Astrocyte (in vitro differentiated cells and primary cell): ENCODE measurements around the gene MT1G. TPM values are rescaled to one million over a fixed set of nuclear protein-coding genes. Genes with fewer than 3 reads are reported as not detected.

ENCODE experiments used
- DNase-seq: peaks from one replicate; pipeline ENCODE4 v3.0.0-alpha.2; 2010; ENCODE audit warnings: low read depth
- FAIRE-seq: peaks from 2 replicates; lab custom pipeline; 2011; peaks lifted over from hg19 to GRCh38; lab: Jason Lieb, UNC
- H2AFZ ChIP-seq: 2 replicates; pipeline ENCODE4 v1.6.0; 2012; ENCODE audit warnings: low read depth, low read length, inconsistent platforms
- H3K27ac ChIP-seq: 2 replicates; pipeline ENCODE4 v1.5.1; 2011; ENCODE audit warnings: low read depth, low read length, inconsistent platforms
- H3K27me3 ChIP-seq: 2 replicates; pipeline ENCODE4 v1.6.0; 2011; ENCODE audit warnings: low read length, inconsistent platforms; ENCODE audit not compliant: insufficient read depth
- H3K36me3 ChIP-seq: 2 replicates; pipeline ENCODE4 v1.5.1; 2011; ENCODE audit warnings: low read length, inconsistent platforms; ENCODE audit not compliant: insufficient read depth
- H3K4me1 ChIP-seq: 2 replicates; pipeline ENCODE4 v1.5.1; 2011; ENCODE audit warnings: low read length, inconsistent platforms; ENCODE audit not compliant: insufficient read depth
- H3K4me2 ChIP-seq: 2 replicates; pipeline ENCODE4 v1.6.0; 2012; ENCODE audit warnings: low read length, inconsistent platforms
- H3K4me3 ChIP-seq: 2 replicates; pipeline ENCODE4 v1.5.1; 2011; ENCODE audit warnings: low read depth, mild to moderate bottlenecking, low read length, inconsistent platforms; ENCODE audit not compliant: insufficient read depth
- H3K79me2 ChIP-seq: 2 replicates; pipeline ENCODE4 v1.6.0; 2012; ENCODE audit warnings: mild to moderate bottlenecking, low read length, inconsistent platforms; ENCODE audit not compliant: insufficient read depth
- H3K9ac ChIP-seq: 2 replicates; pipeline ENCODE4 v1.6.0; 2012; ENCODE audit warnings: mild to moderate bottlenecking, low read length, inconsistent platforms
- H3K9me3 ChIP-seq: 2 replicates; pipeline ENCODE4 v1.5.1; 2012; ENCODE audit warnings: low read depth, mild to moderate bottlenecking, low read length, inconsistent platforms; ENCODE audit not compliant: insufficient read depth
- H4K20me1 ChIP-seq: 2 replicates; pipeline ENCODE4 v1.6.0; 2012; ENCODE audit warnings: low read length, inconsistent platforms; ENCODE audit not compliant: insufficient read depth
- H3K27ac Mint-ChIP-seq: one replicate; pipeline ENCODE4 v1.8.0; 2021; ENCODE audit warnings: mild to moderate bottlenecking, mixed read lengths; ENCODE audit not compliant: unreplicated experiment
- H3K27me3 Mint-ChIP-seq: one replicate; pipeline ENCODE4 v1.8.0; 2021; ENCODE audit warnings: low read depth, mixed read lengths; ENCODE audit not compliant: unreplicated experiment
- H3K36me3 Mint-ChIP-seq: one replicate; pipeline ENCODE4 v1.8.0; 2021; ENCODE audit warnings: low read depth, mixed read lengths; ENCODE audit not compliant: unreplicated experiment
- H3K4me1 Mint-ChIP-seq: one replicate; pipeline ENCODE4 v1.8.0; 2021; ENCODE audit warnings: low read depth, mixed read lengths; ENCODE audit not compliant: unreplicated experiment
- H3K4me3 Mint-ChIP-seq: one replicate; pipeline ENCODE4 v1.8.0; 2021; ENCODE audit warnings: mild to moderate bottlenecking, moderate library complexity, mixed read lengths; ENCODE audit not compliant: unreplicated experiment
- H3K9me3 Mint-ChIP-seq: one replicate; pipeline ENCODE4 v1.8.0; 2021; ENCODE audit warnings: mild to moderate bottlenecking, mixed read lengths; ENCODE audit not compliant: unreplicated experiment
- EZH2 ChIP-seq: IDR thresholded peaks from 2 replicates; pipeline ENCODE4 v1.6.1; 2012; ENCODE audit warnings: mild to moderate bottlenecking, low read length, inconsistent platforms; ENCODE audit not compliant: insufficient read depth
- total RNA-seq: library from RNA; stranded (reverse); gene quantifications from 2 replicates; pipeline ENCODE4 v1.2.1, GENCODE V29; 2021
- TF ChIP-seq, protein P1 (sequence below): IDR thresholded peaks from 2 replicates; pipeline ENCODE4 v1.5.1; 2011; ENCODE audit warnings: low read depth, mild to moderate bottlenecking, inconsistent platforms, low read length, moderate library complexity; ENCODE audit not compliant: insufficient read depth

Gene MT1G
- total RNA-seq, 1 donor from 2014 or later: not detected

DNA sequence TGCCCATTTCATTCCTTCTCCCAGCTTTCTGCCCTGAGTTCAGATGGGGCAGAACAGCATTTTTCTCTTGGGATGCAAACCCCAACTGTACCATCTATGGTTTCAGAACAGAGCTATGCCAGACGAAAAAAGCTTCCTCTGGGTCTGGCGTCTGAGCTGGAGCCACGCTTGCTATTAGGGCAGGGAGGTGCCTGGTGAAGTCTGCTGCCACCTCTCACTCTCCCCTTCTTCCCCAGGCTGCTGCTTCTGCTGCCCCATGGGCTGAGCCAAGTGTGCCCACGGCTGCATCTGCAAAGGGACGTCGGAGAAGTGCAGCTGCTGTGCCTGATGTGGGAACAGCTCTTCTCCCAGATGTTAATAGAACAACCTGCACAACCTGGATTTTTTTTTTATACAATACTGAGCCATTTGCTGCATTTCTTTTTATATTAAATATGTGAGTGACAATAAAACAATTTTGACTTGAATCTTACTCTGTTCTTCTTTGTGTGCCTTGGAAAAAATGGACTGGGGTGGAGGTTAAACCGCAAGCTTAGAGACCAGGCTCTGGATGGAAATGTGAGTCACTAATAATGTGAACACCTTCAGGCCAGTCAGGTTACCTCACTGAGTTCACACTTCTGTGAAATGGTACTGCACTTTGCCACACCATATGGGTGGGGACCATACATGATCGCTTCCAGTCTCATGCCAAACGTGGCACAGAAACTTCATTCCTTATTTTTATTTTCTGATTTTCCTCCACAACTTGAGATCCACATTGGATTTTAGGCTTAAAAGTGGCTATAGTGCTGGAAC lies 31.1 kb downstream of the MT1G start:
- no peaks in the 10 kb centered on the region for H3K36me3 Mint-ChIP-seq
- H3K27me3 Mint-ChIP-seq: peaks cover 90% of the 10 kb centered on the region
- Histone ChIP-seq H3K27me3 (peaks cover 96% of the 10 kb centered on the region), H3K4me3 (no peak overlapping the region), H3K27ac (no peak overlapping the region), H3K4me2 (no peak overlapping the region), H3K4me1 (peaks cover 21% of the 10 kb centered on the region), H3K79me2 (no peaks in the 10 kb centered on the region), H3K36me3 (no peaks in the 10 kb centered on the region), H3K9ac (no peak overlapping the region), H3K9me3 (no peaks in the 10 kb centered on the region), H4K20me1 (no peaks in the 10 kb centered on the region), H2AFZ (no peak overlapping the region)
- no peak overlapping the region for H3K27ac Mint-ChIP-seq
- FAIRE-seq (no peak), DNase-seq (no peak)
- peaks cover 8% of the 10 kb centered on the region for H3K4me1 Mint-ChIP-seq
- peak overlapping the region; percentile 34 for H3K4me3 Mint-ChIP-seq
- TF ChIP-seq, protein P1, sequence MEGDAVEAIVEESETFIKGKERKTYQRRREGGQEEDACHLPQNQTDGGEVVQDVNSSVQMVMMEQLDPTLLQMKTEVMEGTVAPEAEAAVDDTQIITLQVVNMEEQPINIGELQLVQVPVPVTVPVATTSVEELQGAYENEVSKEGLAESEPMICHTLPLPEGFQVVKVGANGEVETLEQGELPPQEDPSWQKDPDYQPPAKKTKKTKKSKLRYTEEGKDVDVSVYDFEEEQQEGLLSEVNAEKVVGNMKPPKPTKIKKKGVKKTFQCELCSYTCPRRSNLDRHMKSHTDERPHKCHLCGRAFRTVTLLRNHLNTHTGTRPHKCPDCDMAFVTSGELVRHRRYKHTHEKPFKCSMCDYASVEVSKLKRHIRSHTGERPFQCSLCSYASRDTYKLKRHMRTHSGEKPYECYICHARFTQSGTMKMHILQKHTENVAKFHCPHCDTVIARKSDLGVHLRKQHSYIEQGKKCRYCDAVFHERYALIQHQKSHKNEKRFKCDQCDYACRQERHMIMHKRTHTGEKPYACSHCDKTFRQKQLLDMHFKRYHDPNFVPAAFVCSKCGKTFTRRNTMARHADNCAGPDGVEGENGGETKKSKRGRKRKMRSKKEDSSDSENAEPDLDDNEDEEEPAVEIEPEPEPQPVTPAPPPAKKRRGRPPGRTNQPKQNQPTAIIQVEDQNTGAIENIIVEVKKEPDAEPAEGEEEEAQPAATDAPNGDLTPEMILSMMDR: no peak
- TF ChIP-seq EZH2: no peak
- H3K9me3 Mint-ChIP-seq: peaks cover 2% of the 10 kb centered on the region

- H3K27me3 Mint-ChIP-seq: peaks cover 92% of the 10 kb centered on the region
- Histone ChIP-seq H4K20me1 (no peaks in the 10 kb centered on the region), H3K9me3 (no peaks in the 10 kb centered on the region), H3K4me2 (peak overlapping the region; percentile 70), H3K79me2 (no peaks in the 10 kb centered on the region), H3K9ac (no peak overlapping the region), H3K27me3 (peaks cover 93% of the 10 kb centered on the region), H3K36me3 (no peaks in the 10 kb centered on the region), H3K27ac (no peak overlapping the region), H2AFZ (peak overlapping the region; percentile 48), H3K4me3 (peak overlapping the region; percentile 30), H3K4me1 (peaks cover 21% of the 10 kb centered on the region)
- DNase-seq (no peak), FAIRE-seq (no peak)
- H3K4me1 Mint-ChIP-seq: peaks cover 8% of the 10 kb centered on the region
- no peak overlapping the region for H3K27ac Mint-ChIP-seq
- H3K36me3 Mint-ChIP-seq: no peaks in the 10 kb centered on the region
- no peak overlapping the region for H3K4me3 Mint-ChIP-seq
- H3K9me3 Mint-ChIP-seq: peaks cover 2% of the 10 kb centered on the region
- TF ChIP-seq EZH2: peak; percentile 98
- TF ChIP-seq, protein P1: no peak
These were observed 32.4 kb downstream of the MT1G start for GRCh38 chr16:56635441-56635967.
